SK-N-SH (cell line): ENCODE measurements around the gene TEX19. TPM values are rescaled to one million over a fixed set of nuclear protein-coding genes. Genes with fewer than 3 reads are reported as not detected.

Source experiments
- CTCF ChIA-PET: fragments of 300-600, 350-600 bp; formaldehyde crosslinking; extraction: SDS; loops from one replicate; lab custom pipeline; 2021; lab: Yijun Ruan, JAX
- POLR2A ChIA-PET: fragments of 350-600 bp; sonication (Branson Sonifier 250); formaldehyde crosslinking; extraction: SDS; loops from one replicate; lab custom pipeline; 2020; ENCODE audit warnings: antibody characterized with exemption, inconsistent platforms; lab: Yijun Ruan, JAX
- DNase-seq: peaks from one replicate; pipeline ENCODE4 v3.0.0; 2012
- H2AFZ ChIP-seq: fragments of 200-600 bp; sonication (generic); 2 replicates; pipeline ENCODE4 v1.8.1; 2016; ENCODE audit warnings: antibody characterized with exemption, mild to moderate bottlenecking, low read depth
- H3F3A ChIP-seq: fragments of 200-600 bp; sonication (generic); replicated peaks from 2 replicates; pipeline ENCODE3; 2016; ENCODE audit warnings: antibody characterized with exemption, mild to moderate bottlenecking; ENCODE audit not compliant: insufficient read depth
- H3K27ac ChIP-seq, 2 experiments: fragments of 200-500 bp in 1 of 2; fragments of 200-600 bp in 1 of 2; sonication (Bioruptor generic) in 1 of 2; sonication (generic), shearing (Covaris generic) in 1 of 2; 2 replicates each; pipeline versions ENCODE4 v1.5.1 to v1.6.1; 2014 to 2016; ENCODE audit warnings: low read depth in 2 of 2, inconsistent platforms in 1 of 2, low read length in 1 of 2, mild to moderate bottlenecking in 1 of 2, mixed read lengths in 1 of 2
- H3K27me3 ChIP-seq: fragments of 200-600 bp; sonication (generic), shearing (Covaris generic); 2 replicates; pipeline ENCODE4 v1.6.1; 2016; ENCODE audit warnings: mixed run types; ENCODE audit not compliant: insufficient read depth
- H3K36me3 ChIP-seq, 2 experiments: fragments of 200-500 bp in 1 of 2; fragments of 200-600 bp in 1 of 2; sonication (Bioruptor generic) in 1 of 2; sonication (generic) in 1 of 2; replicated peaks in 1 of 2; 2 replicates each; pipeline versions ENCODE3 to v1.5.1; 2014 to 2016; ENCODE audit warnings: low read length in 1 of 2, mild to moderate bottlenecking in 1 of 2; ENCODE audit not compliant: insufficient read depth in 2 of 2, control insufficient read depth in 1 of 2
- H3K4me1 ChIP-seq, 2 experiments: fragments of 200-500 bp in 1 of 2; fragments of 200-600 bp in 1 of 2; sonication (Bioruptor generic) in 1 of 2; sonication (generic), shearing (Covaris generic) in 1 of 2; 2 replicates each; pipeline versions ENCODE4 v1.5.1 to v1.6.1; 2014 to 2016; ENCODE audit warnings: low read depth in 1 of 2, low read length in 1 of 2, mixed run types in 1 of 2; ENCODE audit not compliant: insufficient read depth in 2 of 2, control insufficient read depth in 1 of 2
- H3K4me2 ChIP-seq: fragments of 200-600 bp; sonication (generic), shearing (Covaris generic); 2 replicates; pipeline ENCODE4 v1.6.1; 2017; ENCODE audit warnings: mixed run types
- H3K4me3 ChIP-seq, 2 experiments: fragments of 200-500 bp in 1 of 2; fragments of 200-600 bp in 1 of 2; sonication (Bioruptor generic) in 1 of 2; sonication (generic), shearing (Covaris generic) in 1 of 2; 2 replicates each; pipeline versions ENCODE4 v1.5.1 to v1.8.1; 2014 to 2016; ENCODE audit warnings: low read depth in 2 of 2, inconsistent platforms in 1 of 2, low read length in 1 of 2, mild to moderate bottlenecking in 1 of 2, mixed read lengths in 1 of 2, moderate library complexity in 1 of 2
- H3K79me2 ChIP-seq: fragments of 200-600 bp; sonication (generic); 2 replicates; pipeline ENCODE4 v1.8.1; 2017; ENCODE audit warnings: mild to moderate bottlenecking; ENCODE audit not compliant: insufficient read depth
- H3K9ac ChIP-seq: fragments of 200-600 bp; sonication (generic); 2 replicates; pipeline ENCODE4 v1.6.1; 2017; ENCODE audit warnings: mixed run types
- H3K9me2 ChIP-seq: fragments of 200-600 bp; sonication (generic); 2 replicates; pipeline ENCODE4 v1.6.1; 2017; ENCODE audit warnings: mixed run types
- H3K9me3 ChIP-seq: fragments of 200-600 bp; sonication (generic); 2 replicates; pipeline ENCODE4 v1.6.1; 2017; ENCODE audit warnings: mixed run types, mild to moderate bottlenecking, moderate library complexity
- H4K20me1 ChIP-seq: fragments of 200-600 bp; sonication (generic); 2 replicates; pipeline ENCODE4 v1.6.1; 2017; ENCODE audit warnings: mild to moderate bottlenecking, mixed run types; ENCODE audit not compliant: insufficient read depth
- CHD2 ChIP-seq: fragments of 150-350 bp; IDR thresholded peaks from 2 replicates; pipeline ENCODE4 v1.6.1; 2018; ENCODE audit warnings: low read length; ENCODE audit not compliant: partially characterized antibody
- ELF1 ChIP-seq: IDR thresholded peaks from 2 replicates; pipeline ENCODE4 v1.4.0; 2012
- EP300 ChIP-seq, 2 experiments: IDR thresholded peaks; 2 replicates each; pipeline versions ENCODE4 v1.4.0 to v1.6.1; 2012; ENCODE audit warnings: borderline replicate concordance in 1 of 2, low read depth in 1 of 2, low read length in 1 of 2
- FOSL2 ChIP-seq: IDR thresholded peaks from 2 replicates; pipeline ENCODE4 v1.4.0; 2012; ENCODE audit warnings: low read depth, mild to moderate bottlenecking, moderate library complexity, borderline replicate concordance
- FOXJ3 ChIP-seq: sonication (generic); formaldehyde crosslinking; IDR thresholded peaks from 2 replicates; pipeline ENCODE4 v1.5.1; 2020; ENCODE audit warnings: mild to moderate bottlenecking, missing genetic modification reagents
- NRF1 ChIP-seq: IDR thresholded peaks from 2 replicates; pipeline ENCODE4 v1.6.1; 2012; ENCODE audit warnings: low read depth, mild to moderate bottlenecking, low read length
- POLR2AphosphoS5 ChIP-seq: IDR thresholded peaks from 2 replicates; pipeline ENCODE4 v1.6.1; 2012; ENCODE audit warnings: low read depth, low read length
- RCOR1 ChIP-seq: fragments of 150-350 bp; IDR thresholded peaks from 2 replicates; pipeline ENCODE4 v1.6.1; 2017; ENCODE audit warnings: antibody characterized with exemption, low read length
- SIN3A ChIP-seq: IDR thresholded peaks from 2 replicates; pipeline ENCODE4 v1.6.1; 2012; ENCODE audit warnings: low read depth, mild to moderate bottlenecking, low read length, moderate library complexity, borderline replicate concordance
- TAF1 ChIP-seq: IDR thresholded peaks from 2 replicates; pipeline ENCODE4 v1.6.1; 2012; ENCODE audit warnings: low read depth, mild to moderate bottlenecking, low read length, moderate library complexity, borderline replicate concordance
- TCF12 ChIP-seq: IDR thresholded peaks from 2 replicates; pipeline ENCODE4 v1.4.0; 2012
- TEAD4 ChIP-seq: IDR thresholded peaks from 2 replicates; pipeline ENCODE4 v1.4.0; 2012; ENCODE audit warnings: mild to moderate bottlenecking, borderline replicate concordance; ENCODE audit not compliant: insufficient read depth
- WGBS: methylation state at CpG from one replicate; pipeline ENCODE4 v1.1.6; 2017; ENCODE audit warnings: low lambda C conversion rate; 5-methylcytosine and 5-hydroxymethylcytosine counted together
- polyA plus RNA-seq, 3 experiments: library from polyadenylated mRNA; depleted of rRNA; stranded (reverse); fragments of >200 nt; gene quantifications; 2 replicates each; pipeline ENCODE4 v1.2.3, GENCODE V29; 2012
- TF ChIP-seq, protein P1 (sequence below): IDR thresholded peaks from 2 replicates; pipeline ENCODE4 v1.4.0; 2012; ENCODE audit warnings: low read depth, borderline replicate concordance

The TEX19 gene
- polyA plus RNA-seq, 1 of the 3 experiments (the other 2 are of a cell fraction), result 0.10 TPM

GRCh38 chr17:82324566-82325285 lies 34.3 kb upstream of the TEX19 start:
- no peak overlapping the region for H3K4me2 ChIP-seq
- no peak for TF ChIP-seq SIN3A
- TF ChIP-seq, all 33 proteins: peak for 0
- no peaks in the 10 kb centered on the region for H4K20me1 ChIP-seq
- no peak for DNase-seq
- H3K4me3 ChIP-seq, result no peak overlapping the region
- no peaks in the 10 kb centered on the region for H3K36me3 ChIP-seq
- H3K79me2 ChIP-seq, result no peaks in the 10 kb centered on the region
- ChIA-PET POLR2A (no interaction called here), CTCF (interaction anchor here (1.1 to 9.9 kb wide), 7 partner anchors 9 to 317 kb away, joined by 3 to 184 read pairs (median 4); partner anchors contain the start of gene SECTM1)
- H3K4me1 ChIP-seq, result peaks cover 5 to 21% of the 10 kb centered on the region in 2 experiments; a peak in 3 of 4 replicates
- H3K9me3 ChIP-seq, result no peaks in the 10 kb centered on the region
- H3F3A ChIP-seq, result peaks cover 3% of the 10 kb centered on the region
- peaks cover 17% of the 10 kb centered on the region; the same call in 1 of the 2 replicates for H3K27me3 ChIP-seq
- 74% methylated on average over 25 of the region's 25 CpGs for WGBS
- H3K9ac ChIP-seq, result no peak overlapping the region
- no peak overlapping the region for H2AFZ ChIP-seq
- no peaks in the 10 kb centered on the region for H3K9me2 ChIP-seq
- no peak overlapping the region for H3K27ac ChIP-seq

GRCh38 chr17:82325286-82326180 lies 33.5 kb upstream of the TEX19 start:
- no peak for TF ChIP-seq POLR2AphosphoS5
- no peak for TF ChIP-seq ELF1
- no peak for TF ChIP-seq RCOR1
- TF ChIP-seq EP300 (IDR thresholded peaks at IDR 0.05; ENCODE audit: borderline replicate concordance in 1 of 2, low read depth in 1 of 2, low read length in 1 of 2), result no peak
- no peak for TF ChIP-seq FOXJ3
- no peak for TF ChIP-seq TCF12
- no peak for TF ChIP-seq NRF1
- TF ChIP-seq, protein P1, sequence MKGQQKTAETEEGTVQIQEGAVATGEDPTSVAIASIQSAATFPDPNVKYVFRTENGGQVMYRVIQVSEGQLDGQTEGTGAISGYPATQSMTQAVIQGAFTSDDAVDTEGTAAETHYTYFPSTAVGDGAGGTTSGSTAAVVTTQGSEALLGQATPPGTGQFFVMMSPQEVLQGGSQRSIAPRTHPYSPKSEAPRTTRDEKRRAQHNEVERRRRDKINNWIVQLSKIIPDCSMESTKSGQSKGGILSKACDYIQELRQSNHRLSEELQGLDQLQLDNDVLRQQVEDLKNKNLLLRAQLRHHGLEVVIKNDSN, result no peak
- no peak for TF ChIP-seq CHD2
- TF ChIP-seq TAF1, result no peak
- TF ChIP-seq FOSL2, result no peak
- TF ChIP-seq TEAD4, result no peak
- Histone ChIP-seq H3K27ac (no peak overlapping the region), H3K27me3 (peaks cover 15% of the 10 kb centered on the region; the same call in 1 of the 2 replicates), H2AFZ (no peak overlapping the region), H3K36me3 (no peaks in the 10 kb centered on the region), H3F3A (no peaks in the 10 kb centered on the region), H3K4me2 (no peak overlapping the region), H3K9me2 (no peaks in the 10 kb centered on the region), H3K79me2 (no peaks in the 10 kb centered on the region), H3K4me3 (no peak overlapping the region), H3K4me1 (peaks cover 12 to 23% of the 10 kb centered on the region in 2 experiments; a peak in 3 of 4 replicates), H3K9me3 (no peaks in the 10 kb centered on the region), H4K20me1 (no peaks in the 10 kb centered on the region), H3K9ac (no peak overlapping the region)
- no peak for DNase-seq
- POLR2A ChIA-PET, result no interaction called here
- WGBS, result 87% methylated on average over 27 of the region's 30 CpGs
- CTCF ChIA-PET, result interaction anchor here (0.8 to 9.9 kb wide), 6 partner anchors 8 to 89 kb away, joined by 3 to 184 read pairs (median 4); partner anchors contain the start of gene SECTM1
